ENCODE measurements around the gene KLLN.
"Not testable (repeated sequence)": the region's sequence is repeated elsewhere in the genome, so short reads cannot be mapped to it uniquely, and the experiment has no call there.

KLLN gene

GRCh38 chr10:87838650-87839049, 24.7 kb downstream of the KLLN start:
- DNase-seq = no peak

- DNase-seq = no peak
Observed at GRCh38 chr10:87837445-87837844, 25.9 kb downstream of the KLLN start.

- DNase-seq = no peak
Observed at GRCh38 chr10:87836098-87836497, 27.2 kb downstream of the KLLN start.

GRCh38 chr10:87829986-87830729, 33.2 kb downstream of the KLLN start:
- no peak for DNase-seq

GRCh38 chr10:87829051-87829450, 34.3 kb downstream of the KLLN start:
- not testable (repeated sequence) for DNase-seq

- DNase-seq = no peak
Observed at GRCh38 chr10:87827681-87828080, 35.7 kb downstream of the KLLN start.

- no peak for DNase-seq
Observed at GRCh38 chr10:87826653-87827052, 36.7 kb downstream of the KLLN start.

- DNase-seq = no peak
Observed at GRCh38 chr10:87819289-87819585, 44.1 kb downstream of the KLLN start.

GRCh38 chr10:87818505-87819288, 44.6 kb downstream of the KLLN start:
- DNase-seq = no peak

GRCh38 chr10:87817609-87818504, 45.5 kb downstream of the KLLN start, which contains the start of gene ATAD1:
ATAD1 (minus strand) TSS chr10:87818226; CDS start chr10:87814599, 3,627 bp downstream.
- DNase-seq = peak; percentile 87

- no peak for DNase-seq
Observed at GRCh38 chr10:87816898-87817608, 46.3 kb downstream of the KLLN start.

- no peak for DNase-seq
Observed at GRCh38 chr10:87816163-87816897, 47.0 kb downstream of the KLLN start.

Measured in left hindlimb (tissue), 1 donor.